ENCODE measurements around the gene PSME3.
"Not testable (repeated sequence)": the region's sequence is repeated elsewhere in the genome, so short reads cannot be mapped to it uniquely, and the experiment has no call there.

The PSME3 gene

GRCh38 chr17:42851371-42852240 is 18.4 kb downstream of the PSME3 start:
- not testable (repeated sequence) for DNase-seq

DNA sequence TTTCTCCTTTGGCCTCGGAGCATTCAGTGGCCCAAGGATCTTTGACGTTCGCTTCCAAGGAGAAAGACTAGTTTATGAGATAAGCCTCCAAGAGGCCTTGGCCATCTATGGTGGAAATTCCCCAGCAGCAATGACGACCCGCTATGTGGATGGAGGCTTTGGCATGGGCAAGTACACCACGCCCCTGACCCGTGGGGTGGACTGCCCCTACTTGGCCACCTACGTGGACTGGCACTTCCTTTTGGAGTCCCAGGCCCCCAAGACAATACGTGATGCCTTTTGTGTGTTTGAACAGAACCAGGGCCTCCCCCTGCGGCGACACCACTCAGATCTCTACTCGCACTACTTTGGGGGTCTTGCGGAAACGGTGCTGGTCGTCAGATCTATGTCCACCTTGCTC is 19.2 kb downstream of the PSME3 start:
- no peak for DNase-seq

GRCh38 chr17:42853004-42853403 is 19.8 kb downstream of the PSME3 start:
- no peak for DNase-seq

DNA sequence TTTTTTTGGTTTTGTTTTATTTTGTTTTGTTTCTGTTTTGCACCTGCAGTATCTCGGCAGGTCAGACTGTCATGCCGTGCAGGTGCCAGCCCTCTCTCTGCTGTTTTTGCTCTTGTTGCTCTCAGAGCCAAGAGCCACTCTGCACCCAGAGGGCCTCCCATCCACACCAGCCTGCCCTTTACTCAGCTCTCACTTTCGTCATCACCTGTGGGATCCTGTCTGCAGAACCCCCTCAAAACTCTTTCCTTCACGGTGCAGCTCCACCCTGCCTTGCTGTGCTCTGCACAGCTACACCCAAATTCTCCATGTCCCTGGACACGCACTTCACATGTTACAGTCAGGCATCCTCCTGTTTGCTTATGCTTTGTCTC is 20.4 kb downstream of the PSME3 start:
- no peak for DNase-seq

DNA sequence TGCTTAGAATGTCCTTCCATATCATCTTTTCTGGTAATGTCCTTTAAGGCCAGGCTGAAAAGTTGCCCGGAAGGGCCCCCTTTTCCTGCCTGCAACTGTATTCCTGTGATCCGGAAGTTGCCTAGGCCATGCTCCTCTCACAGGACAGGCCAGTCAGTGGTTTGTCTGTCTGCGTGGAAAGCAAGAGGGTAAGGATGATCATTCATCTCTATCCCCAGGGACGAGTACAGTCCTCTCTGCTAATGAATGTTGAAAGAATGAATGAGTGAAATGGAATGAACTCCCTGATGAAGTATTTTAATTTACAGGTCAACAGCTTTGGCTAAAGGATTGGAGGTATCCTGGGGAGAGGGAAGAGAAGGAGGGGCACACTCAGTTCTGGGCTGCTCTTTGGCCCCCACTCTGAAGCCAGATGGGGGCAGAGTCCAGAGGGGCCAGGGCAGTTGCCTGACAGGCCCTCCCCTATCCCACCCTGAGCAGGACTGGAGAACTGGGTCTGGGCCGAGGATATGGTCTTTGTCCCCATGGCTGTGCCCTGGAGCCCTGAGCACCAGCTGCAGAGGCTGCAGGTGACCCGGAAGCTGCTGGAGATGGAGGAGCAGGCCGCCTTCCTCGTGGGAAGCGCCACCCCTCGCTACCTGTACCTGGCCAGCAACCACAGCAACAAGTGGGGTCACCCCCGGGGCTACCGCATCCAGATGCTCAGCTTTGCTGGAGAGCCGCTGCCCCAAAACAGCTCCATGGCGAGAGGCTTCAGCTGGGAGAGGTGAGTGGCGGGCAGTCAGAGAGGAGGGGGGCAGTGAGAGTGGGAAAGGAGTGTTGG is 21.0 kb downstream of the PSME3 start:
- no peak for DNase-seq

DNA sequence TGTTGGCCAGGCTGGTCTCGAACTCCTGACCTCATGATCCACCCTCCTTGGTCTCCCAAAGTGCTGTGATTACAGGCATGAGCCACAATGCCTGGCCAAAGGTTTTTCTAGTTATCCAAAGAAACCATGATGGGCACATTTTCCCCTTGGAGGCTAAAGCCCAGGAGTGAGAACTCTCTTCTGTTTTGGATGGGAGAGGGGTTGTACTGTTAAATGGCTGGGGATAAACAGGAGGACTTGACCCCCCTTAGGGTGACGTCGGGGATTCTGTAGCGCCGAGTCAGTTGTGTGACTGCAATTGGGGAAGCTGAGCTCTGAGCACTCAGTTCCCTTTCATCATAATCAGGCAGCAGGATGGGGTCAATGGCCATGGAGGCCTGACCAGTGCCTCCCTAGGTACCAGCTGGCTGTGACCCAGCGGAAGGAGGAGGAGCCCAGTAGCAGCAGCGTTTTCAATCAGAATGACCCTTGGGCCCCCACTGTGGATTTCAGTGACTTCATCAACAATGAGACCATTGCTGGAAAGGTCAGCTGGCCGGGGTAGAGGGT is 21.9 kb downstream of the PSME3 start:
- no peak for DNase-seq

GRCh38 chr17:42856093-42856492 is 22.9 kb downstream of the PSME3 start:
- DNase-seq = not testable (repeated sequence)

DNA sequence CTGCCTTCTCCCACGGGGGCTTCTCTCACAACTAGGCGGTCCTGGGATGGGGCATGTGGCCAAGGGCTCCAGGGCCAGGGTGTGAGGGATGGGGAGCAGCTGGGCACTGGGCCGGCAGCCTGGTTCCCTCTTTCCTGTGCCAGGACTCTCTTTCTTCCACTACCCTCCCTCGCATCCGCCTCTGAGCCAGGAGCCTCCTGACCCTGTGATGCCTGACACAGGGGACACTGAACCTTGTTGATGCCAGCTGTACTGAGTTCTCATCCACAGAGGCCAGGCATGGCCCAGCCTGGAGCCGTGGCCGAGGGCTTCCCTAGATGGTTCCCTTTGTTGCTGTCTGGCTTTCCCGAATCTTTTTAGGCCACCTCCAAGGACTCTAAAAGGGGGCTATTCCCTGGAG is 23.3 kb downstream of the PSME3 start:
- DNase-seq = not testable (repeated sequence)

DNA sequence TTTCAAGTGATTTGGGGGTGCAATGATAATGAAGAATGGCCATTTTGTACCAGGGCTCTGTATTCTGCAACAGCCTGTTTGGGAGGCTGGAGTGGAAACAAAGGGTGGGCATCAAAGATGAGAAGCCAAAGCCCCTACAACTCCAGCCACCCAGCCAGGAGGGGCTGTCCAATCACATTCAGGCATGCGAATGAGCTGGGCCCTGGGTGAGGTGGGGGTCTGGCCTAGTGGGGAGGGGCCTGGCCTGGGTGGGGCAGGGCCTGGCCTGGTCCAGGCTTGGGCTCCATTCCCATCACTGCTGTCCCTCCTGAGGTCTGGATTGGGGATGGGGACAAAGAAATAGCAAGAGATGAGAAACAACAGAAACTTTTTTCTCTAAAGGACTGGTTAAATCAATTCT is 24.2 kb downstream of the PSME3 start:
- DNase-seq = no peak

GRCh38 chr17:42865638-42866094 is 32.5 kb downstream of the PSME3 start:
- no peak for DNase-seq

- DNase-seq = no peak
Observed at GRCh38 chr17:42866216-42866615, 33.0 kb downstream of the PSME3 start.

DNA sequence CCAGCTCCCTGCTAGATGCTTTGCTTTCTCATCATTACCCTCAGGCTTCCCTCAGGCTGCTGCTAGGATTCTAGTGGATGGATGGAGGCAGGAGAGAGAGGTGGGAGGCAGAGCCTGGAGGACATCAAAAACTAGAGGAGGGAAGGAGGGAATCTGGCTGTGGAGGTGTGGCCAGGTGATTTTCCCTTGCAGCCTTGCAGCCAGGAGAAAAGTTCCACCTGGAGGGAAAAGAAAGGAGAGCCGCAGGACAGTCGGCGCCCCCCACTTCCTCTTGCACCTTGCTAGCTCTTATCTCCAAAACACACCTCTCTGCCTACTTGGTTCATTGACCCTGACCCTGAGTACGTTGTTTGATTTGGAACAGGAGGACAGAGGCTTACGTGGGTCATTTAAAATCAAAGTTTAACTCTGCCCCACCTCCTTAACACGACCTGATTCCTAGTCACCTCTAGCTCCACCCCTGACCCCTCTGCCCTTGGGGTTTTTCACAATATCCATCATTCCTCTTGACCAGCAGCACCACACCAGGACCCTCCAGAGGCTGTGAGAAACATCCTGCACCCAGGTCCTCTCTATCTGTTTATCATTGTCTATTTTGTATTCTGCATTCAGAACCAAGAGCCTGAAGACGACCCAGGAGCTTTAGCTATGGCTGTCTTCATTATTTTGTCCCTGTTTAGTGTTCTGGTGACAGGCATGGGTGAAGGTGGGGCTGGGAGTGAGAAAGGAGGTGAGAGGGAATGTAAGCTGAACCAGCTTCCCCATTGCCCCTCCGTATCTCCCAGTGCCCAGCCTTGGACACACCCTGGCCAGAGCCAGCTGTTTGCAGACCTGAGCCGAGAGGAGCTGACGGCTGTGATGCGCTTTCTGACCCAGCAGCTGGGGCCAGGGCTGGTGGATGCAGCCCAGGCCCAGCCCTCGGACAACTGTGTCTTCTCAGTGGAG is 33.7 kb downstream of the PSME3 start:
- no peak for DNase-seq

DNA sequence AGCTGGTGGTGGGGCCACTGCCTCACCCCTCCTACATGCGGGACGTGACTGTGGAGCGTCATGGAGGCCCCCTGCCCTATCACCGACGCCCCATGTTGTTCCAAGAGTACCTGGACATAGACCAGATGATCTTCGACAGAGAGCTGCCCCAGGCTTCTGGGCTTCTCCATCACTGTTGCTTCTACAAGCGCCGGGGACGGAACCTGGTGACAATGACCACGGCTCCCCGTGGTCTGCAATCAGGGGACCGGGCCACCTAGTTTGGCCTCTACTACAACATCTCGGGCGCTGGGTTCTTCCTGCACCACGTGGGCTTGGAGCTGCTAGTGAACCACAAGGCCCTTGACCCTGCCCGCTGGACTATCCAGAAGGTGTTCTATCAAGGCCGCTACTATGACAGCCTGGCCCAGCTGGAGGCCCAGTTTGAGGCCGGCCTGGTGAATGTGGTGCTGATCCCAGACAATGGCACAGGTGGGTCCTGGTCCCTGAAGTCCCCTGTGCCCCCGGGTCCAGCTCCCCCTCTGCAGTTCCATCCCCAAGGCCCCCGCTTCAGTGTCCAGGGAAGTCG is 34.6 kb downstream of the PSME3 start:
- not testable (repeated sequence) for DNase-seq

GRCh38 chr17:42868338-42868737 is 35.1 kb downstream of the PSME3 start:
- no peak for DNase-seq

GRCh38 chr17:42871647-42872046 is 38.5 kb downstream of the PSME3 start:
- DNase-seq = no peak

GRCh38 chr17:42872251-42872965 is 39.2 kb downstream of the PSME3 start:
- DNase-seq = no peak

DNA sequence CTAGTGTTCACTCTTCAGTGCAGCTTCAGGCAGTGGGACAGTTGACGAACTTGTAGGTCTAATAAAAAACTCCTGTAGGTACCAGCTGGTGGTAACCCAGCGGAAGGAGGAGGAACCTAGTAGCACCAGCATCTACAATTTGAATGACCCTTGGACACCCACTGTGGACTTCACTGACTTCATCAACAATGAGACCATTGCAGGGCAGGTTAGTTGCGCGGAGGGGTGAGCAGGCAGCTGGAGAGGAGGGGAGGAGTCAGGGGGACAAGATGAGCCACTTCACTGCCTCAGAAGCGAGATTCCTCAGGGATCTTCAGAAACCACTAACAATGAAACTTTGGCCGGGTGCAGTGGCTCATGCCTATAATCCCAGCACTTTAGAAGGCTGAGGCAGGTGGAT is 40.1 kb downstream of the PSME3 start:
- no peak for DNase-seq

- DNase-seq = not testable (repeated sequence)
Observed at GRCh38 chr17:42873932-42874695, 40.9 kb downstream of the PSME3 start.

- DNase-seq = no peak
Observed at GRCh38 chr17:42877037-42877436, 43.8 kb downstream of the PSME3 start.

DNA sequence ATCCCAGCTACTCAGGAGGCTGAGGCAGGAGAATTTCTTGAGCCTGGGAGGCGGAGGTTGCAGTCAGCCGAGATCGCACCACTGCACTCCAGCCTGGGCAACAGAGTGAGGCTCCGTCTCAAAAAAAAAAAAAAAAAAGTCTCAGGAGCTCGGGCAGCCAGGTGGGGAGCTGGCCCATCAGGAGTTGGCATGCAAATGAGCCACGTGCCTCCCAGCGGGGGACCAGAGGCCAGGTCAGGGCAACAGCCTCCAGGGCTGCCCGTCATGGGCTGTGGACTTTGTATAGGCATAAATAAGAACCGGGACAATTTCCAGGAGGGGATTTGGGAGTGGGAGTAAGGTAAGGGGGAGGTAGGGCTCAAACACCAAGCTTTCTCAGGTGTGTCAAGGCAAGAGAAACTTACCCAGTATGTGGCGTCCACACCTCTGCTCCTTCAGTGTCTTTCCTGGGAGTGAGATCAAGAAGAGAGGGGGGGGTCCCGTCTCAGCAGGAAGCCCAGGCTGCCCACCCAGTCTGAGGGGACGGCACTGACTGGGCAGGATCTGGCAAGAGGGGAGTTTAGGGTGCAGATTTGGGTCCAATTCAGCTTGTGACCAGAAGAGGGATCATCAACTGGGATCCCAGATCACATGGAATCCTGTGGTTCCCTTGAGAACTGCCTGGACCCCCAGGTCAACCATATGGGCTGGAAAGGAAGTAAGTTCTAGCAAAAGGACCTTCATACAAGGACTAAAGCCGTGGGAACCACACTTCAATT is 45.1 kb downstream of the PSME3 start:
- no peak for DNase-seq

Data from activated naive CD4-positive, alpha-beta T cell (primary cell).